Heart right ventricle (tissue), 16 donors: ENCODE measurements around the gene DYNLRB2. TPM values are rescaled to one million over a fixed set of nuclear protein-coding genes. Genes with fewer than 3 reads are reported as not detected.

Source experiments
- ATAC-seq, 8 donors: fragments of 200-7000 bp; cut with Tn5 transposase; one replicate each; pipeline ENCODE4 v1.9.1; 2020; ENCODE audit warnings: mild to moderate bottlenecking in 8 of 8, moderate library complexity in 8 of 8, moderate number of reproducible peaks in 1 of 8
- DNase-seq, 2 donors: peaks; one replicate each; pipeline ENCODE4 v3.0.0-alpha.2; 2020
- H3K27ac ChIP-seq, 10 donors: fragments of 200-600 bp; sonication (generic) in 2 of 10; one replicate each; pipeline versions ENCODE4 v1.5.0 to v1.8.0; 2020 to 2022; ENCODE audit warnings: mild to moderate bottlenecking in 3 of 10
- H3K27me3 ChIP-seq, 7 donors: fragments of 200-600 bp; one replicate each; pipeline ENCODE4 v1.8.0; 2021 to 2022; ENCODE audit warnings: mild to moderate bottlenecking in 2 of 7
- H3K36me3 ChIP-seq, 9 donors: fragments of 200-600 bp; sonication (generic) in 1 of 9; one replicate each; pipeline versions ENCODE4 v1.5.0 to v1.8.0; 2020 to 2022; ENCODE audit warnings: mild to moderate bottlenecking in 2 of 9
- H3K4me1 ChIP-seq, 9 donors: fragments of 200-600 bp; sonication (generic) in 1 of 9; one replicate each; pipeline versions ENCODE4 v1.5.0 to v1.8.0; 2020 to 2022; ENCODE audit warnings: mild to moderate bottlenecking in 4 of 9
- H3K4me3 ChIP-seq, 10 donors: fragments of 200-600 bp; sonication (generic) in 2 of 10; one replicate each; pipeline versions ENCODE4 v1.5.0 to v1.8.0; 2020 to 2022; ENCODE audit warnings: mild to moderate bottlenecking in 7 of 10, moderate library complexity in 2 of 10
- H3K9me3 ChIP-seq, 11 donors: fragments of 200-600 bp in 10 of 11; sonication (generic) in 2 of 11; one replicate each; pipeline versions ENCODE4 v1.5.0 to v1.8.0; 2013 to 2022; ENCODE audit warnings: mild to moderate bottlenecking in 2 of 11, control low read depth in 1 of 11, moderate library complexity in 1 of 11
- CTCF ChIP-seq, 9 donors: fragments of 200-600 bp; sonication (generic) in 2 of 9; IDR thresholded peaks; one replicate each; pipeline versions ENCODE4 v1.5.0 to v1.8.0; 2021 to 2022; ENCODE audit warnings: antibody characterized with exemption in 9 of 9, mild to moderate bottlenecking in 5 of 9, moderate library complexity in 1 of 9
- WGBS, 2 donors: extraction: QIAGEN DNeasy Blood & Tissue Kit; methylation state at CpG; one replicate each; pipeline ENCODE4 v1.1.7; 2013; ENCODE audit warnings: inconsistent platforms in 1 of 2; 5-methylcytosine and 5-hydroxymethylcytosine counted together
- intact Hi-C, 10 donors: fragments of 100-400 bp; cut with DNase I; formaldehyde crosslinking; loops; one replicate each; pipeline versions ENCODE4 v1.11.1 to v1.14.2; 2022
- polyA plus RNA-seq, 2 donors: library from polyadenylated mRNA; stranded (reverse); fragments of 200-250 nt; gene quantifications; one replicate each; pipeline ENCODE4 v1.2.3, GENCODE V29; 2013
- total RNA-seq, 10 donors: library from RNA; stranded (reverse); fragmentation: NEBNext Ultra II Directional in 3 of 10; extraction: Animal tissue kit (Norgen Biotek cat#: 25700) in 3 of 10; gene quantifications; one replicate each; pipeline versions ENCODE4 v1.2.1 to v1.2.4, GENCODE V29; 2021 to 2023
- donor health status: Arrhythmogenic right ventricular cardiomyopathy.
- donor health status: ischemic (EF 13 %, LVEDD 7.1; RV severe dilation, severe dysfunction).
- donor health status: healthy with polysubstance abuse.
- donor health status: DM: no; HTN: yes; CAD: no.
- donor health status: DM: no; HTN: no; CAD: no.
- donor health status: ischemic (EF 25% LVEDD 6.9; RV normal size, moderate dysfunction).
- donor health status: ischemic (EF 25% LVEDD 5.7; RV mildly dilated, moderate dysfunction).
- donor health status: healthy.
- donor health status: DM: yes; HTN: yes; CAD: no.
- donor health status: Ischemic cardiomyopathy.
- donor health status: ischemic (EF 35%, LVEDD 5.7; RV mildly dilated, moderate dysfunction).
- donor health status: nonischemic (EF 11% LVEDD 7.7; RV severe dilation, severe dysfunction).
- donor health status: DM: yes; HTN: yes; CAD: no.
- donor health status: PGD.
- donor health status: ischemic (EF 29% LVEDD 5.4; RV normal size, mild dysfunction).
- donor health status: nonischemic (EF 23%, LVEDD 6.1; RV moderate dilation, normal function).

The DYNLRB2 gene
- total and polyA plus RNA-seq, 12 donors = 0.26 to 0.77 (median 0.70) TPM; not detected in 8

- Histone ChIP-seq H3K36me3 (no peaks in the 10 kb centered on the region), H3K27me3 (peaks cover 0 to 9% (median 0%) of the 10 kb centered on the region in 7 donors), H3K4me3 (no peak overlapping the region), H3K4me1 (peaks cover 0 to 5% (median 0%) of the 10 kb centered on the region in 9 donors), H3K27ac (no peak overlapping the region), H3K9me3 (no peaks in the 10 kb centered on the region)
- ATAC-seq (no peak), DNase-seq (no peak)
- 85 to 88% methylated on average over 1 of the region's 1 CpG for WGBS, 2 donors
- no peak for TF ChIP-seq CTCF (IDR thresholded peaks at IDR 0.05)
- intact Hi-C loops = no loop called here
Measured at GRCh38 chr16:80576343-80576912, 35.6 kb downstream of the DYNLRB2 start.

- no peak overlapping the region for H3K4me3 ChIP-seq
- WGBS, 2 donors = 75 to 77% methylated on average over 11 of the region's 11 CpGs
- H3K9me3 ChIP-seq = no peaks in the 10 kb centered on the region
- intact Hi-C loops = no loop called here
- H3K27me3 ChIP-seq = peaks cover 0 to 9% (median 0%) of the 10 kb centered on the region in 7 donors
- DNase-seq (no peak), ATAC-seq (peak in 1 of 8 donors; percentile 22)
- no peaks in the 10 kb centered on the region for H3K36me3 ChIP-seq
- H3K27ac ChIP-seq = no peak overlapping the region
- H3K4me1 ChIP-seq = peaks cover 0 to 5% (median 0%) of the 10 kb centered on the region in 9 donors
- no peak for TF ChIP-seq CTCF (IDR thresholded peaks at IDR 0.05)
Measured at GRCh38 chr16:80577485-80578280, 36.9 kb downstream of the DYNLRB2 start.

GRCh38 chr16:80580109-80580832 is 39.5 kb downstream of the DYNLRB2 start:
- H3K9me3 ChIP-seq = no peaks in the 10 kb centered on the region
- no peak for TF ChIP-seq CTCF (IDR thresholded peaks at IDR 0.05)
- no peaks in the 10 kb centered on the region for H3K36me3 ChIP-seq
- no peak overlapping the region for H3K4me3 ChIP-seq
- 82 to 85% methylated on average over 10 of the region's 10 CpGs for WGBS, 2 donors
- ATAC-seq = no peak
- intact Hi-C loops = no loop called here
- peaks cover 0 to 8% (median 0%) of the 10 kb centered on the region in 7 donors for H3K27me3 ChIP-seq
- H3K27ac ChIP-seq = no peak overlapping the region
- H3K4me1 ChIP-seq = peaks cover 0 to 5% (median 0%) of the 10 kb centered on the region in 9 donors
- DNase-seq = no peak

GRCh38 chr16:80583466-80583865 is 42.7 kb downstream of the DYNLRB2 start:
- H3K27me3 ChIP-seq = peaks cover 0 to 11% (median 0%) of the 10 kb centered on the region in 7 donors
- intact Hi-C loops = no loop called here
- H3K4me1 ChIP-seq = peaks cover 0 to 5% (median 0%) of the 10 kb centered on the region in 9 donors
- ATAC-seq (peak in 2 of 8 donors; percentile 46 to 62), DNase-seq (peak in 1 of 2 donors; percentile 9)
- TF ChIP-seq CTCF (IDR thresholded peaks at IDR 0.05) = no peak
- H3K36me3 ChIP-seq = no peaks in the 10 kb centered on the region
- no peaks in the 10 kb centered on the region for H3K9me3 ChIP-seq
- H3K27ac ChIP-seq = no peak overlapping the region
- 84 to 86% methylated on average over 3 of the region's 3 CpGs for WGBS, 2 donors
- no peak overlapping the region for H3K4me3 ChIP-seq
